ENCODE results near the gene HERPUD1. TPM values are rescaled to one million over a fixed set of nuclear protein-coding genes. Genes with fewer than 3 reads are reported as not detected.

Gene HERPUD1
- total RNA-seq, 1 donor from 2014 or later, result 178 TPM

GRCh38 chr16:56960681-56961281 lies 28.8 kb downstream of the HERPUD1 start:
- DNase-seq (ENCODE audit: low spot score), result no peak
- H3K9me3 Mint-ChIP-seq, result no peaks in the 10 kb centered on the region
- peaks cover 7% of the 10 kb centered on the region for H3K27me3 Mint-ChIP-seq (ENCODE audit: insufficient read depth)
- intact Hi-C loops (cut with micrococcal nuclease), result no loop called here
- no peak overlapping the region for H3K4me3 Mint-ChIP-seq
- H3K4me1 Mint-ChIP-seq (ENCODE audit: low read depth), result peaks cover 16% of the 10 kb centered on the region
- H3K27ac Mint-ChIP-seq, result no peak overlapping the region
- H3K36me3 Mint-ChIP-seq (ENCODE audit: low read depth), result no peaks in the 10 kb centered on the region

DNA sequence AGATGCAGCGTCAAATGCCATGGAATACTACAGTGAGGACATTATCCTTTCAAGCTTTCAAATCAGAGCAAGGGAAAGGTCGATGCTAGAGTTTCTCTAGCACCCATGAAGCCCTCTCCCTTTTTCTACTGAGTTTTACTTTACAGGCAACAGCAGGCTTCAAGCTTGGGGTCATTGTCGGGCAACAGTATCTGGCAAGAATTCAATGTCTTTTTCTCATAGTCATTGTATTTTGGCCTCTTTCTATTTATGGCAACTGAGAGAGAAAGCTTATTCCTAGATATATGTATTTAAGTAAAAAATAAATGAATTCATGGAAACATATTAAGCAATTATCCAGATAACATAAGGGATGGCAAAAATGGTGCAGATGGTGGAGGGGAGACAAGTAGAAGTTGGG lies 29.4 kb downstream of the HERPUD1 start:
- H3K4me3 Mint-ChIP-seq, result no peak overlapping the region
- peaks cover 22% of the 10 kb centered on the region for H3K4me1 Mint-ChIP-seq (ENCODE audit: low read depth)
- H3K27me3 Mint-ChIP-seq (ENCODE audit: insufficient read depth), result peaks cover 7% of the 10 kb centered on the region
- H3K36me3 Mint-ChIP-seq (ENCODE audit: low read depth), result no peaks in the 10 kb centered on the region
- no peak overlapping the region for H3K27ac Mint-ChIP-seq
- H3K9me3 Mint-ChIP-seq, result no peaks in the 10 kb centered on the region
- intact Hi-C loops (cut with micrococcal nuclease), result no loop called here
- DNase-seq (ENCODE audit: low spot score), result no peak

- Mint-ChIP-seq H3K27ac (no peak within 1 kb of the TSS), H3K9me3 (no peaks in the 10 kb centered on the region), H3K4me3 (no peak within 1 kb of the TSS), H3K4me1 (ENCODE audit: low read depth) (peaks cover 23% of the 10 kb centered on the region), H3K36me3 (ENCODE audit: low read depth) (no peaks in the 10 kb centered on the region), H3K27me3 (ENCODE audit: insufficient read depth) (peaks cover 7% of the 10 kb centered on the region)
- no peak for DNase-seq (ENCODE audit: low spot score)
- intact Hi-C loops (cut with micrococcal nuclease), result no loop called here
Observed at GRCh38 chr16:56961851-56962281, 29.9 kb downstream of the HERPUD1 start, which contains the start of gene CETP. CETP (plus strand) TSS chr16:56961950; CDS start chr16:56961980, 30 bp downstream.

GRCh38 chr16:56964243-56965148 lies 32.6 kb downstream of the HERPUD1 start:
- H3K27ac Mint-ChIP-seq, result peak overlapping the region; percentile 59
- H3K27me3 Mint-ChIP-seq (ENCODE audit: insufficient read depth), result peaks cover 1% of the 10 kb centered on the region
- H3K9me3 Mint-ChIP-seq, result no peaks in the 10 kb centered on the region
- peak; percentile 89 for DNase-seq (ENCODE audit: low spot score)
- H3K4me1 Mint-ChIP-seq (ENCODE audit: low read depth), result peaks cover 23% of the 10 kb centered on the region
- no peaks in the 10 kb centered on the region for H3K36me3 Mint-ChIP-seq (ENCODE audit: low read depth)
- H3K4me3 Mint-ChIP-seq, result no peak overlapping the region
- intact Hi-C loops (cut with micrococcal nuclease), result loop anchor here (1.0 kb wide), 2 partner anchors 77 to 204 kb away; no protein-coding TSS in a partner anchor

GRCh38 chr16:56965149-56966092 lies 33.5 kb downstream of the HERPUD1 start:
- H3K4me3 Mint-ChIP-seq, result no peak overlapping the region
- no peaks in the 10 kb centered on the region for H3K36me3 Mint-ChIP-seq (ENCODE audit: low read depth)
- H3K9me3 Mint-ChIP-seq, result no peaks in the 10 kb centered on the region
- no peak for DNase-seq (ENCODE audit: low spot score)
- intact Hi-C loops (cut with micrococcal nuclease), result loop anchor here (1.0 kb wide), 1 partner anchor 76 kb away; no protein-coding TSS in a partner anchor
- peaks cover 23% of the 10 kb centered on the region for H3K4me1 Mint-ChIP-seq (ENCODE audit: low read depth)
- no peaks in the 10 kb centered on the region for H3K27me3 Mint-ChIP-seq (ENCODE audit: insufficient read depth)
- H3K27ac Mint-ChIP-seq, result peak overlapping the region; percentile 59

- peaks cover 24% of the 10 kb centered on the region for H3K4me1 Mint-ChIP-seq (ENCODE audit: low read depth)
- intact Hi-C loops (cut with micrococcal nuclease), result no loop called here
- H3K9me3 Mint-ChIP-seq, result no peaks in the 10 kb centered on the region
- no peaks in the 10 kb centered on the region for H3K36me3 Mint-ChIP-seq (ENCODE audit: low read depth)
- H3K4me3 Mint-ChIP-seq, result no peak overlapping the region
- no peaks in the 10 kb centered on the region for H3K27me3 Mint-ChIP-seq (ENCODE audit: insufficient read depth)
- H3K27ac Mint-ChIP-seq, result peak overlapping the region; percentile 56
- DNase-seq (ENCODE audit: low spot score), result no peak
Observed at GRCh38 chr16:56966093-56966475, 34.1 kb downstream of the HERPUD1 start.

DNA sequence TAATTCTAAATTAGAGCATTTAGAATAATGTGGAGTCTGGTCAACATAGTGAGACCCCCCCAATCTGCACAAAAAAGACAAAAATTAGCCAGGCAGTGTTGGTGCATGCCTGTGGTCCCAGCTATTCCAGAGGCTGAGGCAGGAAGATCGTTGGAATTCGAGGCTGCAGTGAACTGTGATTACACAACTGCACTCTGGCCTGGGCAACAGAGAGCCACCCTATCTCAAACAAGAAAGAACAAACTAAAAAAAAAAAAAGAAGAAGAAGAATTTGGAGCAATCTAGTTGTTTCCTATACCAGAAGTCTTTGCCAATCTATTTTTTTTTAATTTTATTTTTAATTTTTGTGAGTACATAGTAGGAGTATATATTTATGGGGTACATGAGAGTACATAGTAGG lies 35.8 kb downstream of the HERPUD1 start:
- H3K27ac Mint-ChIP-seq, result no peak overlapping the region
- intact Hi-C loops (cut with micrococcal nuclease), result no loop called here

DNA sequence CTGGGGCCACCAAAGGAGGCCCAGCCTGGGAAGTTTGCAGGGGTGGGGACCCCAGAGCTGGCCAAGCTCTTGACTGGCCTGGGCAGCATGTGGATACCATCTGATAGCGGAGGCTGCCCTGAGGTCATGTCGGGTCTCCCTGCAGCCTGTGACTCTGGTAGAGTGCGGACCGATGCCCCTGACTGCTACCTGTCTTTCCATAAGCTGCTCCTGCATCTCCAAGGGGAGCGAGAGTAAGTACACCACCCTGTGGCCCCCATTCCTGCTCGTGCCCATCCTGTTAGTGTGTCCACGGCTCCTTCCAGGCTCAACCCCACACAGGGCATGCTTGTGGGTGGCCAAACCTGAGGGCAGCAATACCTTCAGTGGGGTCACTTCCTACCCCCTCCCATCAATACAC lies 37.8 kb downstream of the HERPUD1 start:
- Mint-ChIP-seq H3K36me3 (ENCODE audit: low read depth) (no peaks in the 10 kb centered on the region), H3K4me3 (no peak overlapping the region), H3K9me3 (no peaks in the 10 kb centered on the region), H3K4me1 (ENCODE audit: low read depth) (peaks cover 36% of the 10 kb centered on the region), H3K27ac (no peak overlapping the region), H3K27me3 (ENCODE audit: insufficient read depth) (no peaks in the 10 kb centered on the region)
- DNase-seq (ENCODE audit: low spot score), result no peak
- intact Hi-C loops (cut with micrococcal nuclease), result no loop called here

More for the DNA sequence above, 35.8 kb downstream of the HERPUD1 start:
- DNase-seq (ENCODE audit: low spot score), result no peak
- no peaks in the 10 kb centered on the region for H3K36me3 Mint-ChIP-seq (ENCODE audit: low read depth)
- H3K9me3 Mint-ChIP-seq, result no peaks in the 10 kb centered on the region
- no peaks in the 10 kb centered on the region for H3K27me3 Mint-ChIP-seq (ENCODE audit: insufficient read depth)
- peaks cover 28% of the 10 kb centered on the region for H3K4me1 Mint-ChIP-seq (ENCODE audit: low read depth)
- H3K4me3 Mint-ChIP-seq, result no peak overlapping the region

DNA sequence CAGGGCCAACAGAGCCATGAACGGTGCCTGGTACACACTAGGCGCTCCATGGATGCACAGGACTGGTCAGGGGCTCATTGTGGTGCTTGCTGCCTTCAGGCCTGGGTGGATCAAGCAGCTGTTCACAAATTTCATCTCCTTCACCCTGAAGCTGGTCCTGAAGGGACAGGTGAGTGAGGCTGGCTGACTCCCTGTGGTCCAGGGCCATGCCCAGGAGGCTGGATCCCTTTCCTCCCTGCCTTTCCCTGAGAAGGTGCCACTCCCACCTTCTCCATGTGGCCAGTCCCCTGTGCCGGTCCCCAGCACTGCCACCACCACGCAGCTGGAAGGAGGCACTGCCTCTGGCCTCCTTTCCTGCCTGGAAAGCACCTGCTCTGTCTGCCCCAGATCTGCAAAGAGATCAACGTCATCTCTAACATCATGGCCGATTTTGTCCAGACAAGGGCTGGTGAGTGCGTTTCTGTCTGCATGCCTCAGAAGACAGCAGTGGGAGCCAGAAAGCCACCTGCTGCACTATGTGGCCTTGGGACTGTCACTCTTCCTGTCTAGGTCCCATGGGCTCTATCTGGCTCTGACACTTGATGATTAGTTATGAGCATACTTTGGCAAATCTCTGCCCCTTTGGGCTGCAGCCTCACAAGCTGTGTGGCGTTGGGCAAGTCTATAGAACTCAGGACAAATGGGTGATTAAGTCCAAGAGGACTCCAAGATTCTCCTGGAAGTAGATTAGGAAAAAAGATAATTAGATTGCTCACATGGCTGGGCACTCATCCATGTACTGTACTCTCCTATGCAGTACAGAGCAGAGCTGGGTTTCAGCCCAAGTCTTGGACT lies 39.2 kb downstream of the HERPUD1 start:
- no peaks in the 10 kb centered on the region for H3K36me3 Mint-ChIP-seq (ENCODE audit: low read depth)
- no peak overlapping the region for H3K27ac Mint-ChIP-seq
- intact Hi-C loops (cut with micrococcal nuclease), result no loop called here
- H3K4me3 Mint-ChIP-seq, result no peak overlapping the region
- DNase-seq (ENCODE audit: low spot score), result no peak
- H3K4me1 Mint-ChIP-seq (ENCODE audit: low read depth), result peaks cover 36% of the 10 kb centered on the region
- no peaks in the 10 kb centered on the region for H3K27me3 Mint-ChIP-seq (ENCODE audit: insufficient read depth)
- H3K9me3 Mint-ChIP-seq, result no peaks in the 10 kb centered on the region

GRCh38 chr16:56971768-56972043 lies 39.8 kb downstream of the HERPUD1 start:
- Mint-ChIP-seq H3K27ac (no peak overlapping the region), H3K36me3 (ENCODE audit: low read depth) (no peaks in the 10 kb centered on the region), H3K27me3 (ENCODE audit: insufficient read depth) (no peaks in the 10 kb centered on the region), H3K4me3 (no peak overlapping the region), H3K4me1 (ENCODE audit: low read depth) (peaks cover 33% of the 10 kb centered on the region), H3K9me3 (no peaks in the 10 kb centered on the region)
- intact Hi-C loops (cut with micrococcal nuclease), result no loop called here
- no peak for DNase-seq (ENCODE audit: low spot score)

GRCh38 chr16:56972403-56973293 lies 40.7 kb downstream of the HERPUD1 start:
- H3K27ac Mint-ChIP-seq, result no peak overlapping the region
- intact Hi-C loops (cut with micrococcal nuclease), result no loop called here
- no peak overlapping the region for H3K4me3 Mint-ChIP-seq
- H3K27me3 Mint-ChIP-seq (ENCODE audit: insufficient read depth), result no peaks in the 10 kb centered on the region
- no peaks in the 10 kb centered on the region for H3K36me3 Mint-ChIP-seq (ENCODE audit: low read depth)
- DNase-seq (ENCODE audit: low spot score), result no peak
- H3K9me3 Mint-ChIP-seq, result no peaks in the 10 kb centered on the region
- peaks cover 33% of the 10 kb centered on the region for H3K4me1 Mint-ChIP-seq (ENCODE audit: low read depth)
